ENCODE results near the gene C17orf67. TPM values are rescaled to one million over a fixed set of nuclear protein-coding genes. Genes with fewer than 3 reads are reported as not detected.

Gene C17orf67
- total and polyA plus RNA-seq, 9 of the 15 experiments (the other 6 are each of a cell fraction or from before 2014, with no cell fraction given): 0.07 to 1.7 (median 0.59) TPM

GRCh38 chr17:56880571-56880970 is 46.9 kb upstream of the C17orf67 start:
- Histone ChIP-seq H4K20me1 (replicated peaks; ENCODE audit: control insufficient read depth, insufficient read depth, low read length) (no peaks in the 10 kb centered on the region), H3K27ac (ENCODE audit: extremely low read depth, low read depth, low read length) (no peak overlapping the region), H3K4me1 (replicated peaks in 1 of 2; ENCODE audit: control insufficient read depth in 2 of 2, insufficient read depth in 2 of 2, low read length in 2 of 2) (peaks cover 0 to 14% of the 10 kb centered on the region in 2 experiments; a peak in 3 of 5 replicates), H2AFZ (ENCODE audit: low read depth, low read length) (no peak overlapping the region), H3K9me1 (ENCODE audit: control insufficient read depth, insufficient read depth, low read length) (no peaks in the 10 kb centered on the region), H3K79me2 (ENCODE audit: control insufficient read depth, insufficient read depth, low read length) (no peaks in the 10 kb centered on the region), H3K4me2 (ENCODE audit: insufficient read depth, low read length) (no peak overlapping the region), H3K4me3 (no peak overlapping the region), H3K36me3 (ENCODE audit: control insufficient read depth, insufficient read depth, low read length) (0 out of 3 replicates have a peak, but pooled peaks cover 4% of the 10 kb centered on the region), H3K27me3 (ENCODE audit: control insufficient read depth in 2 of 2, insufficient read depth in 2 of 2, low read length in 2 of 2) (no peaks in the 10 kb centered on the region), H3K9ac (ENCODE audit: insufficient read depth in 1 of 2, low read depth in 2 of 2, low read length in 2 of 2) (no peak overlapping the region), H3K9me3 (replicated peaks; ENCODE audit: control insufficient read depth, insufficient read depth, low read depth, low read length) (no peaks in the 10 kb centered on the region)
- FAIRE-seq (no peak), DNase-seq (ENCODE audit: extremely low read depth in 1 of 4, low spot score in 3 of 4) (no peak), ATAC-seq (no peak)
- intact Hi-C loops (cut with micrococcal nuclease): no loop called here
- in situ Hi-C loops (cut with MboI): no loop called here
- TF ChIP-seq ZNF444 (CRISPR knock-in tag; IDR thresholded peaks at IDR 0.05) (no peak), ZNF311 (CRISPR knock-in tag; IDR thresholded peaks at IDR 0.05) (no peak), JUN (IDR thresholded peaks at IDR 0.05; ENCODE audit: borderline replicate concordance, low read depth, low read length) (no peak), JUN (CRISPR knock-in tag; IDR thresholded peaks at IDR 0.05; ENCODE audit: borderline replicate concordance) (no peak), TRIM28 (IDR thresholded peaks at IDR 0.05) (no peak), BHLHE40 (IDR thresholded peaks at IDR 0.05; ENCODE audit: low read length) (no peak), ELF2 (CRISPR knock-in tag; IDR thresholded peaks at IDR 0.05) (no peak), ZKSCAN1 (IDR thresholded peaks at IDR 0.05; ENCODE audit: low read depth, low read length) (no peak), ZNF511 (CRISPR knock-in tag; IDR thresholded peaks at IDR 0.05) (no peak), ZNF184 (CRISPR knock-in tag; IDR thresholded peaks at IDR 0.05) (no peak), ETS1 (conservative IDR thresholded peaks at IDR 0.05; ENCODE audit: control insufficient read depth, low read depth, low read length) (no peak), ZNF140 (CRISPR knock-in tag; IDR thresholded peaks at IDR 0.05) (no peak), E2F5 (CRISPR knock-in tag; IDR thresholded peaks at IDR 0.05) (no peak), EP300 (IDR thresholded peaks at IDR 0.05; ENCODE audit: low read length) (no peak), ZNF175 (CRISPR knock-in tag; IDR thresholded peaks at IDR 0.05; ENCODE audit: low read depth) (no peak), CHD2 (IDR thresholded peaks at IDR 0.05; ENCODE audit: low read depth, low read length) (no peak), ZNF165 (CRISPR knock-in tag; IDR thresholded peaks at IDR 0.05; ENCODE audit: borderline replicate concordance) (no peak)
- CTCF ChIA-PET (ENCODE audit: low intra/inter-chr PET ratio): no interaction called here
- 48% methylated on average over 8 of the region's 8 CpGs for WGBS (ENCODE audit: insufficient coverage, low coverage, missing lambda C conversion rate)
- POLR2A ChIA-PET: interaction anchor here (0.7 to 1.2 kb wide), 2 partner anchors 12 to 29 kb away, joined by 3 to 4 read pairs; no protein-coding TSS in a partner anchor
- no TSS peak for BruUV-seq (replicated peaks)

All from K562 (cell line).